H1 (cell line): ENCODE results near the gene C22orf23. TPM values are rescaled to one million over a fixed set of nuclear protein-coding genes. Genes with fewer than 3 reads are reported as not detected.

Experiments
- ASH2L ChIP-seq: fragments of 200-600, 300-600 bp; sonication (generic); IDR thresholded peaks from one replicate; pipeline ENCODE4 v1.7.1; 2017; ENCODE audit warnings: low read length
- BACH1 ChIP-seq: IDR thresholded peaks from 2 replicates; pipeline ENCODE4 v1.6.1; 2012; ENCODE audit warnings: low read length, improper control_type of control experiment
- CBX5 ChIP-seq: fragments of 300-800, 300-1000 bp; sonication (generic); IDR thresholded peaks from 2 replicates; pipeline ENCODE4 v1.7.1; 2016; ENCODE audit warnings: antibody characterized with exemption, low read length, low read depth
- CREB1 ChIP-seq: IDR thresholded peaks from 2 replicates; pipeline ENCODE4 v1.6.1; 2012; ENCODE audit warnings: inconsistent platforms
- EZH2 ChIP-seq: fragments of 200-600 bp; sonication (generic); IDR thresholded peaks from 2 replicates; pipeline ENCODE4 v1.7.1; 2012; ENCODE audit warnings: low read depth, mild to moderate bottlenecking, moderate library complexity, low read length, inconsistent platforms; ENCODE audit not compliant: severe bottlenecking
- GABPA ChIP-seq: IDR thresholded peaks from 2 replicates; pipeline ENCODE4 v1.6.1; 2011; ENCODE audit warnings: mild to moderate bottlenecking, low read length, moderate library complexity, borderline replicate concordance; ENCODE audit not compliant: insufficient read depth
- GTF2F1 ChIP-seq: IDR thresholded peaks from 2 replicates; pipeline ENCODE4 v1.6.1; 2012; ENCODE audit warnings: low read depth, low read length, improper control_type of control experiment, borderline replicate concordance
- HDAC2 ChIP-seq, 2 experiments: fragments of 300-600 bp in 1 of 2; sonication (generic) in 1 of 2; IDR thresholded peaks; 2 replicates each; pipeline ENCODE4 v1.6.1; 2011 to 2012; ENCODE audit warnings: low read depth in 2 of 2, low read length in 2 of 2, mild to moderate bottlenecking in 2 of 2, moderate library complexity in 2 of 2, borderline replicate concordance in 1 of 2, inconsistent platforms in 1 of 2
- KDM1A ChIP-seq: fragments of 200-600, 300-600 bp; sonication (generic); IDR thresholded peaks from 2 replicates; pipeline ENCODE4 v1.7.1; 2016; ENCODE audit warnings: mild to moderate bottlenecking, low read length, borderline replicate concordance
- KDM4A ChIP-seq: IDR thresholded peaks from one replicate; pipeline ENCODE4 v1.7.1; 2012; ENCODE audit warnings: low read depth, mild to moderate bottlenecking, moderate library complexity, low read length, inconsistent platforms; ENCODE audit not compliant: severe bottlenecking
- KDM5A ChIP-seq: fragments of 200-600 bp; IDR thresholded peaks from 2 replicates; pipeline ENCODE4 v1.7.1; 2012; ENCODE audit warnings: mild to moderate bottlenecking, low read length, inconsistent platforms, mixed read lengths
- MAX ChIP-seq: IDR thresholded peaks from 2 replicates; pipeline ENCODE4 v1.6.1; 2012; ENCODE audit warnings: inconsistent platforms
- PHF8 ChIP-seq: fragments of 200-600 bp; sonication (generic); conservative IDR thresholded peaks from 2 replicates; pipeline ENCODE4 v1.7.1; 2012; ENCODE audit warnings: low read depth, mild to moderate bottlenecking, inconsistent platforms, low read length, moderate library complexity
- POLR2A ChIP-seq, 2 experiments: IDR thresholded peaks; 1 replicate in 1 of 2; 2 replicates in 1 of 2; pipeline ENCODE4 v1.6.1; 2011; ENCODE audit warnings: low read depth in 2 of 2, low read length in 2 of 2, mild to moderate bottlenecking in 2 of 2; ENCODE audit errors: control extremely low read depth in 1 of 2
- POLR2AphosphoS5 ChIP-seq: IDR thresholded peaks from 2 replicates; pipeline ENCODE4 v1.6.1; 2011; ENCODE audit warnings: low read depth, low read length
- RAD21 ChIP-seq, 2 experiments: IDR thresholded peaks in 1 of 2; conservative IDR thresholded peaks in 1 of 2; 2 replicates each; pipeline ENCODE4 v1.6.1; 2011; ENCODE audit warnings: low read depth in 2 of 2, low read length in 2 of 2, improper control_type of control experiment in 1 of 2, inconsistent platforms in 1 of 2, mild to moderate bottlenecking in 1 of 2, moderate library complexity in 1 of 2
- RXRA ChIP-seq: IDR thresholded peaks from 2 replicates; pipeline ENCODE4 v1.6.1; 2011; ENCODE audit warnings: low read depth, mild to moderate bottlenecking, low read length, moderate library complexity; ENCODE audit not compliant: insufficient read depth
- SAP30 ChIP-seq: fragments of 300-600 bp; sonication (generic); IDR thresholded peaks from 2 replicates; pipeline ENCODE4 v1.7.1; 2012; ENCODE audit warnings: low read length, moderate library complexity, mild to moderate bottlenecking, inconsistent platforms; ENCODE audit not compliant: insufficient read depth, insufficient replicate concordance
- SUZ12 ChIP-seq: fragments of 200-600 bp; sonication (generic); IDR thresholded peaks from 2 replicates; pipeline ENCODE4 v1.6.1; 2012; ENCODE audit warnings: mild to moderate bottlenecking, inconsistent platforms, low read length, moderate library complexity, mixed read lengths
- TBP ChIP-seq: IDR thresholded peaks from 2 replicates; pipeline ENCODE4 v1.6.1; 2011; ENCODE audit warnings: low read depth, low read length, improper control_type of control experiment
- TCF12 ChIP-seq: IDR thresholded peaks from 2 replicates; pipeline ENCODE4 v1.6.1; 2011; ENCODE audit warnings: low read depth, mild to moderate bottlenecking, low read length
- TEAD4 ChIP-seq: IDR thresholded peaks from 2 replicates; pipeline ENCODE4 v1.6.1; 2012; ENCODE audit warnings: low read depth, low read length, inconsistent platforms, mixed read lengths
- YY1 ChIP-seq: IDR thresholded peaks from 2 replicates; pipeline ENCODE4 v1.6.1; 2011; ENCODE audit warnings: low read depth, mild to moderate bottlenecking, low read length
- polyA plus RNA-seq, 7 experiments: library from polyadenylated mRNA; depleted of rRNA in 3 of 7; stranded (reverse) in 5 of 7; unstranded in 2 of 7; fragments of >200 nt in 5 of 7; fragments of 200-250 nt in 2 of 7; gene quantifications; 1 replicate in 5 of 7; 2 replicates in 1 of 7; 4 replicates in 1 of 7; pipeline versions ENCODE4 v1.2.1 to v1.2.3, GENCODE V29; 2011 to 2013; ENCODE audit warnings: missing spikeins in 2 of 7, mixed read lengths in 2 of 7
- total RNA-seq: library from RNA; stranded (reverse); fragmentation: NEBNext Ultra II Directional; extraction: Animal tissue kit (Norgen Biotek cat#: 25700); gene quantifications from 2 replicates; pipeline ENCODE4 v1.2.1, GENCODE V29; 2021

Gene C22orf23
- total and polyA plus RNA-seq, 2 of the 8 experiments (the other 6 are each of a cell fraction or from before 2014, with no cell fraction given): 0.50 to 0.54 TPM

DNA sequence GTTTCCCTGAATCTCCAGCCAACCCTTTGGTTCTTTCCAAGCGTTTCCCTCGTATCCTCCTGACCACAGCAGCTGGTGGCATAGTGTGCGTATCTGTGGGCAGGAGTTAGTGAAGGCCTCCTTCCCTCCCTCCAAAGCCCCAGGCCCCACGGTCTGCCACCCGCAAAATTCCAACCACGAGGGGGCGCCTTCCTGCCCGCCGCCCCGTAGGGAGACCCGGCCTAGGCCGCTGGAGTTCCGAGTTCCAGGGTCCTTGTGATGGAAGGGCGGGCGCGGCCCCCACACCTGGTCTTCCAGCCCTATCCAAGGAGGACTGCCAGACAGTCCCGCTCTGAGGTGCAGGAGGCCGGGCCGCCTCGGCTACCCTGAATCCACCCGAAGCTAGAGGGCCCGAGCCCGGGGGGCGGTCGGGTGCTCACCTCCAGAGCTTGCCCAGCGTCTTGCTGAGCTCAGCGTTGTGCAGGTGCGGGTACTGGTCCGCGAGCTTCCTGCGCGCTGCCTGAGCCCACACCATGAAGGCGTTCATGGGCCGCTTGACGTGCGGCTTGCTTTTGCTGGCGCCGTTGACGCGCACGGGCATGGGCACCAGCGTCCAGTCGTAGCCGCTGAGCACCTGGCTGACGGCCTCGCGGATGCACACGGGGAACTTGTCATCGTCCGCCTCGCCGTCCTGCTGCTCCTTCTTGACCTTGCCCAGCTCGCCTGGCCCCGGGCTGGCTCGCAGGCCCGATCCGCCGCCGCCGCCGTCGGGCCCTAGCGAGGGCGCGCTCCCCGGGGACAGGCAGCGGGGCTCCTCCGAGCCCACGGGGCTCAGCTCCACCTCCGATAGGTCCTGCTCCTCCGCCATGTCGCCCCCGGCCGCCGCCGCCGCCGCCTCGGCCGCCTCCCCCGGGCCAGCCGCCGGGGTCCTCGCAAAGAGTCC lies 29.8 kb upstream of the C22orf23 start (continued):
- peak; percentile 32 for TF ChIP-seq KDM4A
- TF ChIP-seq RAD21 (IDR thresholded peaks at IDR 0.05 in 1 of 2, conservative IDR thresholded peaks at IDR 0.05 in 1 of 2; ENCODE audit: low read depth in 2 of 2, low read length in 2 of 2): peak; percentile 39 to 58; a peak in 3 of 4 replicates
- TF ChIP-seq TEAD4: peak; percentile 99
- no peak for TF ChIP-seq GTF2F1
- TF ChIP-seq POLR2A (IDR thresholded peaks at IDR 0.05; ENCODE audit: control extremely low read depth in 1 of 2, low read depth in 2 of 2, low read length in 2 of 2): no peak
- peak; percentile 53 to 95; a peak in 1 of 4 replicates for TF ChIP-seq HDAC2 (IDR thresholded peaks at IDR 0.05; ENCODE audit: borderline replicate concordance in 1 of 2, low read depth in 2 of 2, low read length in 2 of 2)
- peak; percentile 45; the same call in 1 of the 2 replicates for TF ChIP-seq BACH1
- peak; percentile 46; the same call in 1 of the 2 replicates for TF ChIP-seq YY1
- 0 out of 2 replicates have a peak, but pooled peaks have one; percentile 10 for TF ChIP-seq KDM1A
- TF ChIP-seq GABPA: no peak
- TF ChIP-seq ASH2L: peak; percentile 67
- TF ChIP-seq RXRA: no peak
- TF ChIP-seq POLR2AphosphoS5: no peak
- no peak; the same call in 1 of the 2 replicates for TF ChIP-seq TBP
- no peak for TF ChIP-seq CBX5
- peak; percentile 63 for TF ChIP-seq MAX
- TF ChIP-seq CREB1: peak; percentile 18; the same call in 1 of the 2 replicates
- peak; percentile 60 for TF ChIP-seq EZH2
- no peak for TF ChIP-seq KDM5A
- peak; percentile 15; the same call in 1 of the 2 replicates for TF ChIP-seq TCF12
- no peak for TF ChIP-seq PHF8
- no peak for TF ChIP-seq SAP30
- TF ChIP-seq SUZ12: peak; percentile 57; the same call in 1 of the 2 replicates
